ENCODE results near the gene SPACA9. TPM values are rescaled to one million over a fixed set of nuclear protein-coding genes. Genes with fewer than 3 reads are reported as not detected.

Gene SPACA9
- total RNA-seq, 4 donors from 2014 or later, result 2.9 to 3.8 (median 3.3) TPM

GRCh38 chr9:132912131-132912530 lies 33.4 kb downstream of the SPACA9 start:
- ATAC-seq (ENCODE audit: low FRiP score), result no peak
- no peak for DNase-seq (ENCODE audit: low spot score)
- TF ChIP-seq, protein P1, sequence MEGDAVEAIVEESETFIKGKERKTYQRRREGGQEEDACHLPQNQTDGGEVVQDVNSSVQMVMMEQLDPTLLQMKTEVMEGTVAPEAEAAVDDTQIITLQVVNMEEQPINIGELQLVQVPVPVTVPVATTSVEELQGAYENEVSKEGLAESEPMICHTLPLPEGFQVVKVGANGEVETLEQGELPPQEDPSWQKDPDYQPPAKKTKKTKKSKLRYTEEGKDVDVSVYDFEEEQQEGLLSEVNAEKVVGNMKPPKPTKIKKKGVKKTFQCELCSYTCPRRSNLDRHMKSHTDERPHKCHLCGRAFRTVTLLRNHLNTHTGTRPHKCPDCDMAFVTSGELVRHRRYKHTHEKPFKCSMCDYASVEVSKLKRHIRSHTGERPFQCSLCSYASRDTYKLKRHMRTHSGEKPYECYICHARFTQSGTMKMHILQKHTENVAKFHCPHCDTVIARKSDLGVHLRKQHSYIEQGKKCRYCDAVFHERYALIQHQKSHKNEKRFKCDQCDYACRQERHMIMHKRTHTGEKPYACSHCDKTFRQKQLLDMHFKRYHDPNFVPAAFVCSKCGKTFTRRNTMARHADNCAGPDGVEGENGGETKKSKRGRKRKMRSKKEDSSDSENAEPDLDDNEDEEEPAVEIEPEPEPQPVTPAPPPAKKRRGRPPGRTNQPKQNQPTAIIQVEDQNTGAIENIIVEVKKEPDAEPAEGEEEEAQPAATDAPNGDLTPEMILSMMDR (IDR thresholded peaks at IDR 0.05), result no peak

- no peak for DNase-seq (ENCODE audit: low spot score)
- ATAC-seq (ENCODE audit: low FRiP score), result no peak
- TF ChIP-seq, protein P1 (IDR thresholded peaks at IDR 0.05), result no peak
Observed at GRCh38 chr9:132914924-132915323, 36.2 kb downstream of the SPACA9 start.

GRCh38 chr9:132919614-132920268 lies 41.0 kb downstream of the SPACA9 start:
- DNase-seq (ENCODE audit: low spot score) (no peak), ATAC-seq (ENCODE audit: low FRiP score) (no peak)
- TF ChIP-seq, protein P1 (IDR thresholded peaks at IDR 0.05), result no peak

GRCh38 chr9:132923346-132923902 lies 44.7 kb downstream of the SPACA9 start:
- TF ChIP-seq, protein P1 (IDR thresholded peaks at IDR 0.05), result no peak
- DNase-seq (ENCODE audit: low spot score), result no peak
- no peak for ATAC-seq (ENCODE audit: low FRiP score)

DNA sequence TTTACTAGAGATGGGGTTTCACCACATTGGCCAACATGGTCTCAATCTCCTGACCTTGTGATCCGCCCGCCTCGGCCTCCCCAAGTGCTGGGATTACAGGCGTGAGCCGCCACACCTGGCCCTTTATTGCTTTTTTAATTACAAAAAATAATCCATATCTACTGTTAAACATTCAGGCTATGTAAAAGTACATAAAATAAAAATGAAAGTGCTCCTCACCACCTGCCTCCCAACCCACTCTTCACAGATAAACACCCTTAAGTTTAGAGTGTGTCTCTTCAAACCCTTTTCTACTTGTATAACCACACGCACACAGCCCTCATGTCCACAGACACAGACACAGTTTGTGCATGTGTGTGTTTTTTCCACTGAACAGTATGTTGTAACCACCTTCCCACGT lies 49.0 kb downstream of the SPACA9 start:
- DNase-seq (ENCODE audit: low spot score) (no peak), ATAC-seq (ENCODE audit: low FRiP score) (no peak)

DNA sequence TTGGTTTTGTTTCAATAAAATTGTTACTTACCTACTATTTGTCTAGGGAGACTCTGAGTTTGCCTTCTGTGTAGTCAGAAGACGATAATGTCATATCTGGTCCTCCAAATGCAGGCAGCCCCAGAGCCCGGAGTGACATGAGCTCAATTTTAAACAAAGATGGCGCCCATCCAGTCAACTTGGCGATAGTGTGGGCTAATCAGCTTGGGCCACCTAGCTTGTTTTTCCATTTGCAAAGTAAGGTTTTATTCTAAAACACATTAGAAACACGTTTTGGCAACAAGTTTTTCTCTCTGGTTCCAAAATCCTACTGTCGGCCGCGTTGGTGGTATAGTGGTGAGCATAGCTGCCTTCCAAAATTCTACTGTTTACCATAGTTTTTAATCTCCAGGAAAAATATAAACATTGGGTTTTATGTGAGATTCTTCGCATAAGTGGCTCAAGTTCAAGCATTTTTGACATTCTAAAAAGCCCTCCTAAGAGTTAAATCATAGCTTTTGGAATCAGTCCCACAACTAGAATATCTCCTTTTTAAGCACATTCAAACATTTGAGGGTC lies 52.6 kb downstream of the SPACA9 start:
- TF ChIP-seq, protein P1 (IDR thresholded peaks at IDR 0.05), result no peak
- ATAC-seq (ENCODE audit: low FRiP score) (no peak), DNase-seq (ENCODE audit: low spot score) (no peak)

More for the DNA sequence above, 49.0 kb downstream of the SPACA9 start:
- TF ChIP-seq, protein P1 (IDR thresholded peaks at IDR 0.05), result no peak

- ATAC-seq (ENCODE audit: low FRiP score) (no peak), DNase-seq (ENCODE audit: low spot score) (no peak)
- TF ChIP-seq, protein P1 (IDR thresholded peaks at IDR 0.05), result no peak
Observed at GRCh38 chr9:132935026-132935425, 56.3 kb downstream of the SPACA9 start.

All from omental fat pad (tissue), 4 donors.